OCI-LY1 (cell line): ENCODE results near the gene SACM1L.

Source experiments
- H2AFZ ChIP-seq: fragments of 200-600 bp; sonication (generic), shearing (Covaris generic); 2 replicates; pipeline ENCODE4 v1.6.0; 2014; ENCODE audit warnings: antibody characterized with exemption, mild to moderate bottlenecking, low read length
- H3F3A ChIP-seq: fragments of 200-600 bp; sonication (generic), shearing (Covaris generic); 2 replicates; pipeline ENCODE4 v1.6.0; 2014; ENCODE audit warnings: mild to moderate bottlenecking, antibody characterized with exemption, low read length, moderate library complexity; ENCODE audit not compliant: insufficient read depth
- H3K27ac ChIP-seq: fragments of 200-600 bp; sonication (generic); 2 replicates; pipeline ENCODE4 v1.5.1; 2014; ENCODE audit warnings: low read length, mixed run types, mild to moderate bottlenecking, low read depth; ENCODE audit not compliant: poor library complexity, severe bottlenecking
- H3K27me3 ChIP-seq: fragments of 200-600 bp; sonication (generic); 2 replicates; pipeline ENCODE4 v1.6.0; 2014; ENCODE audit warnings: antibody characterized with exemption, mild to moderate bottlenecking, low read length, moderate library complexity; ENCODE audit not compliant: insufficient read depth
- H3K36me3 ChIP-seq: fragments of 200-600 bp; sonication (generic); 2 replicates; pipeline ENCODE4 v1.6.1; 2014; ENCODE audit warnings: mild to moderate bottlenecking, antibody characterized with exemption, low read length, moderate library complexity, mixed read lengths; ENCODE audit not compliant: insufficient read depth
- H3K4me1 ChIP-seq: fragments of 200-600 bp; sonication (generic); 2 replicates; pipeline ENCODE4 v1.5.1; 2014; ENCODE audit warnings: mild to moderate bottlenecking, low read length, moderate library complexity; ENCODE audit not compliant: insufficient read depth, severe bottlenecking
- H3K4me2 ChIP-seq: fragments of 200-600 bp; sonication (generic), shearing (Covaris generic); 2 replicates; pipeline ENCODE4 v1.6.1; 2014; ENCODE audit warnings: low read length
- H3K4me3 ChIP-seq: fragments of 200-600 bp; sonication (generic); 2 replicates; pipeline ENCODE4 v1.5.1; 2014; ENCODE audit warnings: low read length, low read depth, mild to moderate bottlenecking, mixed read lengths; ENCODE audit not compliant: poor library complexity, severe bottlenecking
- H3K79me2 ChIP-seq: fragments of 200-600 bp; shearing (Covaris generic); 2 replicates; pipeline ENCODE4 v1.6.1; 2016; ENCODE audit warnings: mixed run types, low read length, mixed read lengths; ENCODE audit not compliant: insufficient read depth
- H3K9ac ChIP-seq: fragments of 200-600 bp; sonication (generic), shearing (Covaris generic); 2 replicates; pipeline ENCODE4 v1.6.1; 2014; ENCODE audit warnings: mild to moderate bottlenecking, low read length, mixed read lengths
- H3K9me2 ChIP-seq: fragments of 200-600 bp; sonication (generic), shearing (Covaris generic); 2 replicates; pipeline ENCODE4 v1.6.1; 2014; ENCODE audit warnings: low read depth, mild to moderate bottlenecking, low read length, mixed read lengths
- H3K9me3 ChIP-seq: fragments of 200-600 bp; shearing (Covaris generic); 2 replicates; pipeline ENCODE4 v1.6.1; 2014; ENCODE audit warnings: low read length, mixed read lengths
- H4K20me1 ChIP-seq: fragments of 200-600 bp; sonication (generic), shearing (Covaris generic); 2 replicates; pipeline ENCODE4 v1.6.0; 2016; ENCODE audit warnings: mild to moderate bottlenecking, low read length; ENCODE audit not compliant: insufficient read depth
- CTCF ChIP-seq: fragments of 200-600 bp; sonication (generic), shearing (Covaris generic); IDR thresholded peaks from 2 replicates; pipeline ENCODE4 v1.5.1; 2017; ENCODE audit warnings: mild to moderate bottlenecking, antibody characterized with exemption, low read length, moderate library complexity, mixed read lengths
- EZH2 ChIP-seq: fragments of 200-600 bp; sonication (generic), shearing (Covaris generic); IDR thresholded peaks from 2 replicates; pipeline ENCODE4 v1.8.0; 2017; ENCODE audit warnings: borderline replicate concordance, mixed run types, mild to moderate bottlenecking, antibody characterized with exemption, low read length, moderate library complexity, mixed read lengths

The SACM1L gene

GRCh38 chr3:45739991-45740390 is 50.8 kb downstream of the SACM1L start:
- Histone ChIP-seq H4K20me1 (no peaks in the 10 kb centered on the region), H3K36me3 (peaks cover 69% of the 10 kb centered on the region; the same call in 1 of the 2 replicates), H3K79me2 (no peaks in the 10 kb centered on the region), H3K4me3 (no peak overlapping the region), H3K9ac (no peak overlapping the region), H3K27me3 (no peaks in the 10 kb centered on the region), H3K4me2 (no peak overlapping the region), H3K9me2 (no peaks in the 10 kb centered on the region), H3K9me3 (no peaks in the 10 kb centered on the region), H3K4me1 (peaks cover 9% of the 10 kb centered on the region), H2AFZ (no peak overlapping the region), H3F3A (no peaks in the 10 kb centered on the region), H3K27ac (no peak overlapping the region)
- no peak for TF ChIP-seq EZH2
- TF ChIP-seq CTCF: no peak

GRCh38 chr3:45741247-45741646 is 52.1 kb downstream of the SACM1L start:
- no peaks in the 10 kb centered on the region for H4K20me1 ChIP-seq
- H3K4me2 ChIP-seq: no peak overlapping the region
- H3K27me3 ChIP-seq: no peaks in the 10 kb centered on the region
- peaks cover 57% of the 10 kb centered on the region; the same call in 1 of the 2 replicates for H3K36me3 ChIP-seq
- H3K9ac ChIP-seq: no peak overlapping the region
- no peak overlapping the region for H2AFZ ChIP-seq
- TF ChIP-seq EZH2 (no peak), CTCF (no peak)
- no peak overlapping the region for H3K27ac ChIP-seq
- no peak overlapping the region for H3K4me3 ChIP-seq
- H3K4me1 ChIP-seq: peaks cover 9% of the 10 kb centered on the region
- H3F3A ChIP-seq: no peaks in the 10 kb centered on the region
- no peaks in the 10 kb centered on the region for H3K9me3 ChIP-seq
- no peaks in the 10 kb centered on the region for H3K79me2 ChIP-seq
- H3K9me2 ChIP-seq: no peaks in the 10 kb centered on the region

GRCh38 chr3:45741742-45742460 is 52.7 kb downstream of the SACM1L start:
- Histone ChIP-seq H3K9me3 (no peaks in the 10 kb centered on the region), H3F3A (no peaks in the 10 kb centered on the region), H4K20me1 (no peaks in the 10 kb centered on the region), H3K9ac (no peak overlapping the region), H2AFZ (no peak overlapping the region), H3K4me2 (no peak overlapping the region), H3K27me3 (no peaks in the 10 kb centered on the region), H3K79me2 (no peaks in the 10 kb centered on the region), H3K4me1 (peaks cover 9% of the 10 kb centered on the region), H3K27ac (no peak overlapping the region), H3K36me3 (peaks cover 51% of the 10 kb centered on the region; the same call in 1 of the 2 replicates), H3K9me2 (no peaks in the 10 kb centered on the region), H3K4me3 (no peak overlapping the region)
- no peak for TF ChIP-seq CTCF
